SU-DHL-6 (cell line): ENCODE data around the gene PCBP2.

Experiments
- EZH2phosphoT487 ChIP-seq: fragments of 200-600 bp; sonication (generic), shearing (Covaris generic); conservative IDR thresholded peaks from 2 replicates; pipeline ENCODE4 v1.6.1; 2018; ENCODE audit warnings: mild to moderate bottlenecking, antibody characterized with exemption, low read length, moderate library complexity, mixed read lengths
- TF ChIP-seq, protein P1 (sequence below): fragments of 200-600 bp; sonication (generic); IDR thresholded peaks from one replicate; pipeline ENCODE4 v1.5.1; 2017; ENCODE audit warnings: antibody characterized with exemption, mild to moderate bottlenecking, low read length, moderate library complexity; ENCODE audit not compliant: insufficient read depth, poor library complexity, severe bottlenecking

DNA sequence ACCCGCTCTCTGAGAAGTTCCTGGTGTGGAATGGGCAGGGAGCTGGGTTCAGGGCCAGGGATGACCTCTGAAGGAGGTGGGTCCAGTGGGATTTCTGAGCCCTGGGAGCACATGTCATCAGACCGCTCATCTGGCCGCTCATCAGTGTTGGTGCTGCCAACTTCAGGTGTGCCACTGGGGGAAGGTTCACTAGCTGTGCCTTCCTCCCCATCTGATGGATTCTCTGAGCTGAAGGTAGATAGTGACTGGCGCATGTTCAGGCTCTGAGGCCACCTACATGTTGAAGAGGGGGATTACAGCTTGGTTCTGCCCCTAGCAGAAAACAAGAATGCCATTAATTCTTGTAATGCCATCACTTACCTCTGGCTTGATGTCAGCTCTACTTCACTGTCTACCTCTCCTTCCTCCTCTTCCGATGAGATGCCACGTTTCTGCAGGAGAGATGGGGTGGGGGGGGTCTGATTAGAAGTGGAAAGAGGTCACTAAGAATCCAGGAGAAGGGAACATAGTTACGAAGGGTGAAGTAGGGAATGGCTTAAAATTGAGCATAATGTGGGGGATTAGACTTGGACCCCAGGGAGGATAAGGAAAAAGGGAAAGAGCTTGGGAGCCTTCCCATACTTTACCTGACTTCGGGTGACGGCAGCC lies 30.2 kb downstream of the PCBP2 start:
- TF ChIP-seq EZH2phosphoT487, result no peak
- TF ChIP-seq, protein P1, sequence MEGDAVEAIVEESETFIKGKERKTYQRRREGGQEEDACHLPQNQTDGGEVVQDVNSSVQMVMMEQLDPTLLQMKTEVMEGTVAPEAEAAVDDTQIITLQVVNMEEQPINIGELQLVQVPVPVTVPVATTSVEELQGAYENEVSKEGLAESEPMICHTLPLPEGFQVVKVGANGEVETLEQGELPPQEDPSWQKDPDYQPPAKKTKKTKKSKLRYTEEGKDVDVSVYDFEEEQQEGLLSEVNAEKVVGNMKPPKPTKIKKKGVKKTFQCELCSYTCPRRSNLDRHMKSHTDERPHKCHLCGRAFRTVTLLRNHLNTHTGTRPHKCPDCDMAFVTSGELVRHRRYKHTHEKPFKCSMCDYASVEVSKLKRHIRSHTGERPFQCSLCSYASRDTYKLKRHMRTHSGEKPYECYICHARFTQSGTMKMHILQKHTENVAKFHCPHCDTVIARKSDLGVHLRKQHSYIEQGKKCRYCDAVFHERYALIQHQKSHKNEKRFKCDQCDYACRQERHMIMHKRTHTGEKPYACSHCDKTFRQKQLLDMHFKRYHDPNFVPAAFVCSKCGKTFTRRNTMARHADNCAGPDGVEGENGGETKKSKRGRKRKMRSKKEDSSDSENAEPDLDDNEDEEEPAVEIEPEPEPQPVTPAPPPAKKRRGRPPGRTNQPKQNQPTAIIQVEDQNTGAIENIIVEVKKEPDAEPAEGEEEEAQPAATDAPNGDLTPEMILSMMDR, result no peak
